H1 (cell line): Measurements from ENCODE around the gene EEPD1. TPM values are rescaled to one million over a fixed set of nuclear protein-coding genes. Genes with fewer than 3 reads are reported as not detected.

Source experiments
- CTCF ChIA-PET: fragments of 300-600 bp; sonication (Branson Sonifier 250); formaldehyde crosslinking; loops from one replicate; lab custom pipeline; 2021; ENCODE audit not compliant: partially characterized antibody; lab: Charles Lee
- POLR2A ChIA-PET: fragments of 300-600 bp; sonication (Branson Sonifier 250); formaldehyde crosslinking; loops from one replicate; lab custom pipeline; 2021; ENCODE audit warnings: inconsistent platforms; ENCODE audit not compliant: partially characterized antibody; lab: Charles Lee
- DNase-seq, 2 experiments: peaks; one replicate each; pipeline versions ENCODE4 v3.0.0 to v3.0.0-alpha.2; 2010 to 2022; ENCODE audit warnings: low spot score in 2 of 2, low read depth in 1 of 2, mixed read lengths in 1 of 2
- FAIRE-seq: peaks from 2 replicates; lab custom pipeline; 2011; peaks lifted over from hg19 to GRCh38; lab: Jason Lieb, UNC
- H2AFZ ChIP-seq: 2 replicates; pipeline ENCODE4 v1.8.1; 2012; ENCODE audit warnings: low read length, inconsistent platforms
- H2AK5ac ChIP-seq: 2 replicates; pipeline ENCODE4 v1.6.1; 2013; ENCODE audit warnings: low read depth, low read length
- H2BK120ac ChIP-seq: replicated peaks from 2 replicates; pipeline ENCODE3; 2013; ENCODE audit warnings: low read depth, low read length, inconsistent platforms
- H2BK12ac ChIP-seq: 2 replicates; pipeline ENCODE4 v1.6.1; 2013; ENCODE audit warnings: low read depth, low read length
- H2BK15ac ChIP-seq: 2 replicates; pipeline ENCODE4 v1.6.1; 2013; ENCODE audit warnings: low read length
- H2BK20ac ChIP-seq: 2 replicates; pipeline ENCODE4 v1.6.1; 2013; ENCODE audit warnings: low read length
- H2BK5ac ChIP-seq: 2 replicates; pipeline ENCODE4 v1.6.1; 2013; ENCODE audit warnings: low read depth, low read length
- H3K14ac ChIP-seq: 2 replicates; pipeline ENCODE4 v1.6.1; 2013; ENCODE audit warnings: inconsistent platforms; ENCODE audit not compliant: insufficient read length
- H3K18ac ChIP-seq: 2 replicates; pipeline ENCODE4 v1.6.1; 2013; ENCODE audit warnings: low read length; ENCODE audit errors: extremely low read depth
- H3K23ac ChIP-seq: 2 replicates; pipeline ENCODE4 v1.6.1; 2013; ENCODE audit warnings: inconsistent platforms; ENCODE audit not compliant: insufficient read length
- H3K23me2 ChIP-seq: 2 replicates; pipeline ENCODE4 v1.6.1; 2013; ENCODE audit warnings: low read depth, low read length
- H3K27ac ChIP-seq: 2 replicates; pipeline ENCODE4 v1.6.1; 2011; ENCODE audit warnings: low read depth, low read length, inconsistent platforms
- H3K27me3 ChIP-seq, 4 experiments: replicated peaks in 1 of 4; 1 replicate in 1 of 4; 2 replicates in 3 of 4; pipeline versions ENCODE4 v1.6.1 to v1.8.1; 2011 to 2013; ENCODE audit warnings: low read length in 3 of 4, mild to moderate bottlenecking in 3 of 4, inconsistent platforms in 2 of 4, mixed read lengths in 2 of 4, moderate library complexity in 1 of 4; ENCODE audit not compliant: control insufficient read depth in 3 of 4, insufficient read depth in 3 of 4; ENCODE audit errors: extremely low read depth in 1 of 4
- H3K36me3 ChIP-seq, 4 experiments: 2 replicates each; pipeline versions ENCODE4 v1.6.1 to v1.8.1; 2011 to 2013; ENCODE audit warnings: mild to moderate bottlenecking in 4 of 4, low read length in 3 of 4, moderate library complexity in 2 of 4, control low read depth in 1 of 4, inconsistent platforms in 1 of 4; ENCODE audit not compliant: insufficient read depth in 4 of 4, control insufficient read depth in 2 of 4
- H3K4ac ChIP-seq: replicated peaks from 2 replicates; pipeline ENCODE3; 2013; ENCODE audit warnings: low read length, low read depth, mixed read lengths, inconsistent platforms; ENCODE audit not compliant: insufficient read length
- H3K4me1 ChIP-seq, 4 experiments: replicated peaks in 1 of 4; 1 replicate in 1 of 4; 2 replicates in 3 of 4; pipeline versions ENCODE4 v1.6.1 to v1.8.1; 2011 to 2013; ENCODE audit warnings: low read length in 3 of 4, inconsistent platforms in 2 of 4, mixed read lengths in 1 of 4; ENCODE audit not compliant: insufficient read depth in 4 of 4, control insufficient read depth in 3 of 4
- H3K4me2 ChIP-seq, 2 experiments: 2 replicates each; pipeline versions ENCODE4 v1.6.1 to v1.8.1; 2011 to 2013; ENCODE audit warnings: low read depth in 2 of 2, low read length in 2 of 2, control low read depth in 1 of 2, inconsistent platforms in 1 of 2, mild to moderate bottlenecking in 1 of 2; ENCODE audit not compliant: insufficient read depth in 1 of 2
- H3K4me3 ChIP-seq, 4 experiments: fragments of 200-600, 300-600 bp in 1 of 4; sonication (generic), shearing (Covaris generic), sonication (Bioruptor Twin) in 1 of 4; 2 replicates each; pipeline versions ENCODE4 v1.5.1 to v1.8.1; 2011 to 2016; ENCODE audit warnings: low read length in 4 of 4, low read depth in 3 of 4, control low read depth in 2 of 4, inconsistent platforms in 2 of 4, mild to moderate bottlenecking in 2 of 4, mixed read lengths in 1 of 4, moderate library complexity in 1 of 4; ENCODE audit not compliant: insufficient read depth in 2 of 4; ENCODE audit errors: extremely low read depth in 1 of 4
- H3K56ac ChIP-seq: replicated peaks from 2 replicates; pipeline ENCODE3; 2013; ENCODE audit warnings: low read depth, mild to moderate bottlenecking, mixed read lengths, low read length, inconsistent platforms; ENCODE audit not compliant: insufficient read length
- H3K79me1 ChIP-seq: 2 replicates; pipeline ENCODE4 v1.6.1; 2013; ENCODE audit warnings: low read depth, low read length, control low read depth
- H3K79me2 ChIP-seq, 2 experiments: 2 replicates each; pipeline versions ENCODE4 v1.6.1 to v1.8.1; 2012 to 2013; ENCODE audit warnings: low read length in 2 of 2, mild to moderate bottlenecking in 2 of 2, inconsistent platforms in 1 of 2; ENCODE audit not compliant: insufficient read depth in 2 of 2, control insufficient read depth in 1 of 2
- H3K9ac ChIP-seq, 4 experiments: replicated peaks in 1 of 4; 1 replicate in 1 of 4; 2 replicates in 3 of 4; pipeline versions ENCODE4 v1.6.1 to v1.8.1; 2011 to 2013; ENCODE audit warnings: low read depth in 3 of 4, low read length in 3 of 4, control low read depth in 2 of 4, mild to moderate bottlenecking in 2 of 4, moderate library complexity in 2 of 4, inconsistent platforms in 1 of 4; ENCODE audit errors: extremely low read depth in 1 of 4
- H3K9me3 ChIP-seq, 2 experiments: 2 replicates each; pipeline versions ENCODE4 v1.6.1 to v1.8.1; 2012 to 2013; ENCODE audit warnings: mild to moderate bottlenecking in 2 of 2, moderate library complexity in 2 of 2, control low read depth in 1 of 2, inconsistent platforms in 1 of 2, low read depth in 1 of 2, low read length in 1 of 2, mixed read lengths in 1 of 2; ENCODE audit not compliant: insufficient read depth in 2 of 2
- H4K20me1 ChIP-seq, 2 experiments: replicated peaks in 1 of 2; 2 replicates each; pipeline versions ENCODE3 to v1.8.1; 2011 to 2013; ENCODE audit warnings: inconsistent platforms in 2 of 2, low read length in 2 of 2, mild to moderate bottlenecking in 1 of 2; ENCODE audit not compliant: insufficient read depth in 2 of 2, control insufficient read depth in 1 of 2
- H4K5ac ChIP-seq: 2 replicates; pipeline ENCODE4 v1.6.1; 2013; ENCODE audit warnings: low read length, low read depth, mixed read lengths, inconsistent platforms; ENCODE audit not compliant: insufficient read length
- H4K8ac ChIP-seq: 2 replicates; pipeline ENCODE4 v1.8.0; 2013; ENCODE audit warnings: mild to moderate bottlenecking, moderate library complexity, low read length, inconsistent platforms; ENCODE audit not compliant: insufficient read depth; ENCODE audit errors: extremely low read depth
- H4K91ac ChIP-seq: replicated peaks from 2 replicates; pipeline ENCODE3; 2013; ENCODE audit warnings: low read length, mixed read lengths, inconsistent platforms; ENCODE audit not compliant: insufficient read length
- BRCA1 ChIP-seq: IDR thresholded peaks from 2 replicates; pipeline ENCODE4 v1.6.1; 2012; ENCODE audit warnings: low read depth, low read length, improper control_type of control experiment
- CHD2 ChIP-seq: IDR thresholded peaks from 2 replicates; pipeline ENCODE4 v1.6.1; 2012; ENCODE audit warnings: low read length, improper control_type of control experiment
- CREB1 ChIP-seq: IDR thresholded peaks from 2 replicates; pipeline ENCODE4 v1.6.1; 2012; ENCODE audit warnings: inconsistent platforms
- RAD21 ChIP-seq, 2 experiments: IDR thresholded peaks in 1 of 2; conservative IDR thresholded peaks in 1 of 2; 2 replicates each; pipeline ENCODE4 v1.6.1; 2011; ENCODE audit warnings: low read depth in 2 of 2, low read length in 2 of 2, improper control_type of control experiment in 1 of 2, inconsistent platforms in 1 of 2, mild to moderate bottlenecking in 1 of 2, moderate library complexity in 1 of 2
- SP1 ChIP-seq: IDR thresholded peaks from 2 replicates; pipeline ENCODE4 v1.6.1; 2011; ENCODE audit warnings: low read depth, low read length
- TAF7 ChIP-seq: optimal IDR thresholded peaks from 2 replicates; pipeline ENCODE3; 2011; ENCODE audit warnings: low read depth, mild to moderate bottlenecking, inconsistent platforms, low read length, moderate library complexity, borderline replicate concordance
- ZNF274 ChIP-seq: IDR thresholded peaks from 2 replicates; pipeline ENCODE4 v1.7.0; 2012; ENCODE audit warnings: low read length, borderline replicate concordance; ENCODE audit errors: extremely low read depth
- WGBS, 2 experiments: shearing (Covaris generic) in 1 of 2; methylation state at CpG; one replicate each; pipeline versions ENCODE4 v1.1.6 to v1.1.7; 2013 to 2015; ENCODE audit warnings: low lambda C conversion rate in 2 of 2, mixed read lengths in 2 of 2, inconsistent platforms in 1 of 2, low coverage in 1 of 2, missing lambda C conversion rate in 1 of 2; ENCODE audit not compliant: insufficient replicate concordance in 2 of 2, insufficient coverage in 1 of 2, insufficient read length in 1 of 2; ENCODE audit errors: extremely low coverage in 1 of 2, missing lambda C conversion rate in 1 of 2; 5-methylcytosine and 5-hydroxymethylcytosine counted together
- polyA plus RNA-seq, 7 experiments: library from polyadenylated mRNA; depleted of rRNA in 3 of 7; stranded (reverse) in 5 of 7; unstranded in 2 of 7; fragments of >200 nt in 5 of 7; fragments of 200-250 nt in 2 of 7; gene quantifications; 1 replicate in 5 of 7; 2 replicates in 1 of 7; 4 replicates in 1 of 7; pipeline versions ENCODE4 v1.2.1 to v1.2.3, GENCODE V29; 2011 to 2013; ENCODE audit warnings: missing spikeins in 2 of 7, mixed read lengths in 2 of 7
- total RNA-seq: library from RNA; stranded (reverse); fragmentation: NEBNext Ultra II Directional; extraction: Animal tissue kit (Norgen Biotek cat#: 25700); gene quantifications from 2 replicates; pipeline ENCODE4 v1.2.1, GENCODE V29; 2021
- TF ChIP-seq, protein P1 (sequence below), 3 experiments: IDR thresholded peaks; 1 replicate in 2 of 3; 2 replicates in 1 of 3; pipeline versions ENCODE4 v1.5.1 to v1.6.1; 2011; ENCODE audit warnings: low read length in 3 of 3, mild to moderate bottlenecking in 3 of 3, inconsistent platforms in 2 of 3, low read depth in 1 of 3, moderate library complexity in 1 of 3; ENCODE audit not compliant: insufficient read depth in 1 of 3; ENCODE audit errors: control extremely low read depth in 1 of 3

The EEPD1 gene
- total and polyA plus RNA-seq, 2 of the 8 experiments (the other 6 are each of a cell fraction or from before 2014, with no cell fraction given), result 3.1 to 7.8 TPM

- H2AFZ ChIP-seq, result no peak overlapping the region
- no peaks in the 10 kb centered on the region for H3K36me3 ChIP-seq
- no peak for DNase-seq
- H4K5ac ChIP-seq, result no peak overlapping the region
- H2BK120ac ChIP-seq, result no peak overlapping the region
- FAIRE-seq, result no peak
- no peak overlapping the region for H2BK20ac ChIP-seq
- no peak overlapping the region for H3K4me2 ChIP-seq
- ChIA-PET CTCF (interaction anchor here (1.3 to 2.0 kb wide), 3 partner anchors 10 to 60 kb away, joined by 4 to 7 read pairs (median 7); no protein-coding TSS in a partner anchor), POLR2A (interaction anchor here (0.7 kb wide), 1 partner anchor 526 kb away, joined by 3 read pairs; no protein-coding TSS in a partner anchor)
- H3K79me2 ChIP-seq, result no peaks in the 10 kb centered on the region
- 92% methylated on average over 16 of the region's 16 CpGs; no CpG with 5 or more reads in 1 of the 2 experiments for WGBS, 2 experiments
- H3K23me2 ChIP-seq, result no peaks in the 10 kb centered on the region
- H3K27ac ChIP-seq, result no peak overlapping the region
- no peak overlapping the region for H4K8ac ChIP-seq
- no peak overlapping the region for H4K91ac ChIP-seq
- H2BK15ac ChIP-seq, result no peak overlapping the region
- no peaks in the 10 kb centered on the region for H3K27me3 ChIP-seq
- H2BK12ac ChIP-seq, result no peak overlapping the region
- no peaks in the 10 kb centered on the region for H3K79me1 ChIP-seq
- H3K9me3 ChIP-seq, result no peaks in the 10 kb centered on the region
- H3K18ac ChIP-seq, result no peak overlapping the region
- H2BK5ac ChIP-seq, result no peak overlapping the region
- no peaks in the 10 kb centered on the region for H4K20me1 ChIP-seq
- no peak overlapping the region for H3K56ac ChIP-seq
- H3K9ac ChIP-seq, result no peak overlapping the region
- H3K14ac ChIP-seq, result no peak overlapping the region
- H2AK5ac ChIP-seq, result no peak overlapping the region
- no peak overlapping the region for H3K4me3 ChIP-seq
- H3K23ac ChIP-seq, result no peak overlapping the region
- H3K4me1 ChIP-seq, result no peaks in the 10 kb centered on the region; a peak in 1 of 7 replicates
- no peak overlapping the region for H3K4ac ChIP-seq
- TF ChIP-seq, protein P1, sequence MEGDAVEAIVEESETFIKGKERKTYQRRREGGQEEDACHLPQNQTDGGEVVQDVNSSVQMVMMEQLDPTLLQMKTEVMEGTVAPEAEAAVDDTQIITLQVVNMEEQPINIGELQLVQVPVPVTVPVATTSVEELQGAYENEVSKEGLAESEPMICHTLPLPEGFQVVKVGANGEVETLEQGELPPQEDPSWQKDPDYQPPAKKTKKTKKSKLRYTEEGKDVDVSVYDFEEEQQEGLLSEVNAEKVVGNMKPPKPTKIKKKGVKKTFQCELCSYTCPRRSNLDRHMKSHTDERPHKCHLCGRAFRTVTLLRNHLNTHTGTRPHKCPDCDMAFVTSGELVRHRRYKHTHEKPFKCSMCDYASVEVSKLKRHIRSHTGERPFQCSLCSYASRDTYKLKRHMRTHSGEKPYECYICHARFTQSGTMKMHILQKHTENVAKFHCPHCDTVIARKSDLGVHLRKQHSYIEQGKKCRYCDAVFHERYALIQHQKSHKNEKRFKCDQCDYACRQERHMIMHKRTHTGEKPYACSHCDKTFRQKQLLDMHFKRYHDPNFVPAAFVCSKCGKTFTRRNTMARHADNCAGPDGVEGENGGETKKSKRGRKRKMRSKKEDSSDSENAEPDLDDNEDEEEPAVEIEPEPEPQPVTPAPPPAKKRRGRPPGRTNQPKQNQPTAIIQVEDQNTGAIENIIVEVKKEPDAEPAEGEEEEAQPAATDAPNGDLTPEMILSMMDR (IDR thresholded peaks at IDR 0.05; ENCODE audit: control extremely low read depth in 1 of 3, insufficient read depth in 1 of 3, low read depth in 1 of 3, low read length in 3 of 3), result peak in 1 of 3 experiments; percentile 9; a peak in 1 of 4 replicates
- TF ChIP-seq CHD2, result no peak
- TF ChIP-seq TAF7, result no peak
- TF ChIP-seq BRCA1, result no peak
- no peak for TF ChIP-seq CREB1
- TF ChIP-seq ZNF274, result no peak
- peak; percentile 15 to 28; a peak in 2 of 4 replicates for TF ChIP-seq RAD21 (IDR thresholded peaks at IDR 0.05 in 1 of 2, conservative IDR thresholded peaks at IDR 0.05 in 1 of 2; ENCODE audit: low read depth in 2 of 2, low read length in 2 of 2)
- no peak for TF ChIP-seq SP1
Observed at GRCh38 chr7:36224934-36225858, 72.1 kb downstream of the EEPD1 start.
